ENCODE results near the gene ZNF827.

The ZNF827 gene

DNA sequence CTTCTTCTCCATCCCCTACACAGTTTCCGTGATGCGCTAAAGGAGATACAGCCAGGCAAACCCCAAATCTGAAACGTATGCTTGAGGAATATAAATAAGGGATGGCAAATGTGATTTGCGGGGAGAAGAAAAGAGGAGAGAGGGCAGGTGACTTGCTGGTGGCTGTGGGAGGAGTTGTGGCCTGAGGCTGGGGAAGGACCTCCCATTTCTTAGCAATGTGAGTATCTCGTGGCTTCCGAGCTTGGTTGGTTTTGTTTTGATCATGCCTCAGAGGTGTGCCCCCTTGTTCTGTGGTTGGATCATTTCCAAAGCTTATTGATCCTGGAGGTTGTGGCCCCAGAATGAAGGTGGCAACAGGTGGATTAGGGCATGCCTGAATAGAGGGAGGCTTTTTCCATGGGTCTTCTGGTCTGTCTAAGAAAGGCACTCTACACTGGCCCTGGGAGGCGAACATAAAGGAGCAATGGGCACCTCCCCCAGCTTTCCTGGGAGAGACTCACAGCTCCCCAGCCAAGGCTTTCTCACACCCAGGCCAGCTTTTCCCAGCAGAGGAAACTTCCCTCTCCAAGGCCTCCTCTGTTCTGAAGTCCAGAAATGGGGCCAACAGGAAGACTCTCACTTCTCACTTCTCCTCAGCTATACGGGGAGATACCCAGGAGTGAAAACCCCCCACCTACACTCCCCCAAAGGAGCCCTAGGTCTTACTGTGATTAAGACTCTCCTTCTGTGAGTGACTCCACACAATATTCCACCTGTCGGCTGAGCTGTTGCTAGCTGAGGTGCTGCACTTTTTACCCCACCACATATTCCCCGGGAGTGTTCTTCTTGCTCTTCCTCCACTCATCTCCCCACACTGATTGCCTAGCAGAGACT, 218.6 kb downstream of the ZNF827 start:
- peak; percentile 15 for DNase-seq (ENCODE audit: low read depth)

DNA sequence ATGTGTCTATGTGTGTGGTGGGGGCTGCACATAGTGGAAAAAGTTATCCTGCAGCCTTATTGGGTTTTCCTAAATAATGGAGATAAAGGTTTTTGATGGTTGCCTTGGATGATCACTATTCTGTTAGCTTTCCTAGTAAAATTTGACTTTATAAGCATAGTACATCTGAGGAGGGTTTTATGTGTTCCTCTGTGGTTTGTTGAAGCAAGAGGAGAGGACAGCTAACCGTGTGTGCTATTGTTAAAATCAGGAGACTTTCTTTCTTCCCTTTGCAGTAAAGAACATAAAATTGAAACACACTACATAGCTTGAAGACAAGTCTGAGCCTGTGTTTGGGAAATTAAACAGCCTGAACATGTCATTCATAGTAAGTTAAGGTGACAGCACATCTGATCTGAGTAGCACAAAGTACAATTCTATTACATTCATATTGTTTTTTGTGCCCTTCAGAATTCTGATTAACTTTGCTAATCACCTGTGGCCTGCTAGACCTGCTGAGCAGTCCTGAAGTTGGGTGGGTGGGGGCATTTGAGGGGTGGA, 221.9 kb downstream of the ZNF827 start:
- no peak for DNase-seq (ENCODE audit: low read depth)

DNA sequence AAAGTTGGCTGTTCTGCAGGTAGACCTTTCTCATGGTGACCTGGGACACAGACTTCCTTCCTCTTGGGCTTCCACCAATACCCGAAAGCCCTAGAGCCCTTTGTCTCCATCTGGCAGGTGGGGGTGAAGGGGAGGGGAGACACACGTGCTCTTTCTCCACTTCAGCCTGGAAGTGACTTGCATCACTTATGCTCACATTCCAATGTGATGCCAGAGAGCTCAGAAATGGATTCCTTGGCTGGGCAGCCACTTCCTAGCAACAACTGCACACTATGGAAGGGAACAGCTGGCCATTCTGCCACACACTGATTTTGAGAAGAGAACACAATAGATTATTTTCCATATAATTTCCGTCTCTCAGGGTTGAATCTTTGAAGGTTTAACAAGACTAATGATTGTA, 222.4 kb downstream of the ZNF827 start:
- DNase-seq (ENCODE audit: low read depth): no peak

DNA sequence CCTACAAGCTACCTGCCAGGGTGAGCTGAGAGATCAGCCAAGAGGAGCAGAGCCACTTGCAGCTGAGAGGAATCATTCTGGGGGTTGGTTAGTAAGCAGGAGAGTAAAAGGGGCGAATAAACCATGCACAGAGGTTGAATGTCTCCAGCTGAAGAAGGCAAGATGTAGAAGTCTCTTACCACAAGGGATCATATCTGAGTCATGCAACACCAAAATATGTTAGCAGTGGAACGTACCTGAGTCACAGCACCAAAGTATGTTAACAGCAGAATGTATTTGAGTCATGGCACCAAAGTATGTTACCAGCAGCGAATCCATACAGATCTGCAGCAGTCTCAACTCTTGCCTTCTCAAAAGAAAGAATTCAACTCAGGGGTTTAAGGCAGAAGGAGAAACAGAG, 228.8 kb downstream of the ZNF827 start:
- DNase-seq (ENCODE audit: low read depth): no peak

DNA sequence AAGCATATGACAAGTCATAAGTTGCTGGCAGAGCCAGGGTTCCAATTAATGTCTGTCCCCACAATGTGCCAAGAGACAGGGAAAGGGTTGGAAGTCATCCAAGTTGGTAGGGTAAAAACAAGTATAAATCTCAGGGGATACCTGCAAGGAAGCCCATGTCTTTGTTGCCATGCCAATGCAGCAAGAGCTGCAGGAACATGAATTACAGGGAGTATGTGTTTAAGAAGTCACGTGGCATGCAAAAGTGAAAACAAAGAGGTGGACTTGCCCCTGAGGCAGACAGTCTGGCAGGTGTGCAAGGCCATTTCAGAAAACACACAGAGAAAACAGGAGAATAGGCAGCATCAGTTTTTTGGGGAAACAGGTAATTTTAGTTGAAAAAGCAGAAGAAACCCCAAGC, 229.3 kb downstream of the ZNF827 start:
- DNase-seq (ENCODE audit: low read depth): no peak

All from stimulated activated CD8-positive, alpha-beta memory T cell treated with anti-CD3 and anti-CD28 coated beads, Interleukin-7, amount 100 ng/mL, for 24 hours (primary cell).